H1 (cell line): Measurements from ENCODE around the gene PRKCA. TPM values are rescaled to one million over a fixed set of nuclear protein-coding genes. Genes with fewer than 3 reads are reported as not detected.

Source experiments
- CTCF ChIA-PET: fragments of 300-600 bp; sonication (Branson Sonifier 250); formaldehyde crosslinking; loops from one replicate; lab custom pipeline; 2021; ENCODE audit not compliant: partially characterized antibody; lab: Charles Lee
- POLR2A ChIA-PET: fragments of 300-600 bp; sonication (Branson Sonifier 250); formaldehyde crosslinking; loops from one replicate; lab custom pipeline; 2021; ENCODE audit warnings: inconsistent platforms; ENCODE audit not compliant: partially characterized antibody; lab: Charles Lee
- DNase-seq, 2 experiments: peaks; one replicate each; pipeline versions ENCODE4 v3.0.0 to v3.0.0-alpha.2; 2010 to 2022; ENCODE audit warnings: low spot score in 2 of 2, low read depth in 1 of 2, mixed read lengths in 1 of 2
- FAIRE-seq: peaks from 2 replicates; lab custom pipeline; 2011; peaks lifted over from hg19 to GRCh38; lab: Jason Lieb, UNC
- H2AFZ ChIP-seq: 2 replicates; pipeline ENCODE4 v1.8.1; 2012; ENCODE audit warnings: low read length, inconsistent platforms
- H2AK5ac ChIP-seq: 2 replicates; pipeline ENCODE4 v1.6.1; 2013; ENCODE audit warnings: low read depth, low read length
- H2BK120ac ChIP-seq: replicated peaks from 2 replicates; pipeline ENCODE3; 2013; ENCODE audit warnings: low read depth, low read length, inconsistent platforms
- H2BK12ac ChIP-seq: 2 replicates; pipeline ENCODE4 v1.6.1; 2013; ENCODE audit warnings: low read depth, low read length
- H2BK15ac ChIP-seq: 2 replicates; pipeline ENCODE4 v1.6.1; 2013; ENCODE audit warnings: low read length
- H2BK20ac ChIP-seq: 2 replicates; pipeline ENCODE4 v1.6.1; 2013; ENCODE audit warnings: low read length
- H2BK5ac ChIP-seq: 2 replicates; pipeline ENCODE4 v1.6.1; 2013; ENCODE audit warnings: low read depth, low read length
- H3K14ac ChIP-seq: 2 replicates; pipeline ENCODE4 v1.6.1; 2013; ENCODE audit warnings: inconsistent platforms; ENCODE audit not compliant: insufficient read length
- H3K18ac ChIP-seq: 2 replicates; pipeline ENCODE4 v1.6.1; 2013; ENCODE audit warnings: low read length; ENCODE audit errors: extremely low read depth
- H3K23ac ChIP-seq: 2 replicates; pipeline ENCODE4 v1.6.1; 2013; ENCODE audit warnings: inconsistent platforms; ENCODE audit not compliant: insufficient read length
- H3K23me2 ChIP-seq: 2 replicates; pipeline ENCODE4 v1.6.1; 2013; ENCODE audit warnings: low read depth, low read length
- H3K27ac ChIP-seq: 2 replicates; pipeline ENCODE4 v1.6.1; 2011; ENCODE audit warnings: low read depth, low read length, inconsistent platforms
- H3K27me3 ChIP-seq, 4 experiments: replicated peaks in 1 of 4; 1 replicate in 1 of 4; 2 replicates in 3 of 4; pipeline versions ENCODE4 v1.6.1 to v1.8.1; 2011 to 2013; ENCODE audit warnings: low read length in 3 of 4, mild to moderate bottlenecking in 3 of 4, inconsistent platforms in 2 of 4, mixed read lengths in 2 of 4, moderate library complexity in 1 of 4; ENCODE audit not compliant: control insufficient read depth in 3 of 4, insufficient read depth in 3 of 4; ENCODE audit errors: extremely low read depth in 1 of 4
- H3K36me3 ChIP-seq, 4 experiments: 2 replicates each; pipeline versions ENCODE4 v1.6.1 to v1.8.1; 2011 to 2013; ENCODE audit warnings: mild to moderate bottlenecking in 4 of 4, low read length in 3 of 4, moderate library complexity in 2 of 4, control low read depth in 1 of 4, inconsistent platforms in 1 of 4; ENCODE audit not compliant: insufficient read depth in 4 of 4, control insufficient read depth in 2 of 4
- H3K4ac ChIP-seq: replicated peaks from 2 replicates; pipeline ENCODE3; 2013; ENCODE audit warnings: low read length, low read depth, mixed read lengths, inconsistent platforms; ENCODE audit not compliant: insufficient read length
- H3K4me1 ChIP-seq, 4 experiments: replicated peaks in 1 of 4; 1 replicate in 1 of 4; 2 replicates in 3 of 4; pipeline versions ENCODE4 v1.6.1 to v1.8.1; 2011 to 2013; ENCODE audit warnings: low read length in 3 of 4, inconsistent platforms in 2 of 4, mixed read lengths in 1 of 4; ENCODE audit not compliant: insufficient read depth in 4 of 4, control insufficient read depth in 3 of 4
- H3K4me2 ChIP-seq, 2 experiments: 2 replicates each; pipeline versions ENCODE4 v1.6.1 to v1.8.1; 2011 to 2013; ENCODE audit warnings: low read depth in 2 of 2, low read length in 2 of 2, control low read depth in 1 of 2, inconsistent platforms in 1 of 2, mild to moderate bottlenecking in 1 of 2; ENCODE audit not compliant: insufficient read depth in 1 of 2
- H3K4me3 ChIP-seq, 4 experiments: fragments of 200-600, 300-600 bp in 1 of 4; sonication (generic), shearing (Covaris generic), sonication (Bioruptor Twin) in 1 of 4; 2 replicates each; pipeline versions ENCODE4 v1.5.1 to v1.8.1; 2011 to 2016; ENCODE audit warnings: low read length in 4 of 4, low read depth in 3 of 4, control low read depth in 2 of 4, inconsistent platforms in 2 of 4, mild to moderate bottlenecking in 2 of 4, mixed read lengths in 1 of 4, moderate library complexity in 1 of 4; ENCODE audit not compliant: insufficient read depth in 2 of 4; ENCODE audit errors: extremely low read depth in 1 of 4
- H3K56ac ChIP-seq: replicated peaks from 2 replicates; pipeline ENCODE3; 2013; ENCODE audit warnings: low read depth, mild to moderate bottlenecking, mixed read lengths, low read length, inconsistent platforms; ENCODE audit not compliant: insufficient read length
- H3K79me1 ChIP-seq: 2 replicates; pipeline ENCODE4 v1.6.1; 2013; ENCODE audit warnings: low read depth, low read length, control low read depth
- H3K79me2 ChIP-seq, 2 experiments: 2 replicates each; pipeline versions ENCODE4 v1.6.1 to v1.8.1; 2012 to 2013; ENCODE audit warnings: low read length in 2 of 2, mild to moderate bottlenecking in 2 of 2, inconsistent platforms in 1 of 2; ENCODE audit not compliant: insufficient read depth in 2 of 2, control insufficient read depth in 1 of 2
- H3K9ac ChIP-seq, 4 experiments: replicated peaks in 1 of 4; 1 replicate in 1 of 4; 2 replicates in 3 of 4; pipeline versions ENCODE4 v1.6.1 to v1.8.1; 2011 to 2013; ENCODE audit warnings: low read depth in 3 of 4, low read length in 3 of 4, control low read depth in 2 of 4, mild to moderate bottlenecking in 2 of 4, moderate library complexity in 2 of 4, inconsistent platforms in 1 of 4; ENCODE audit errors: extremely low read depth in 1 of 4
- H3K9me3 ChIP-seq, 2 experiments: 2 replicates each; pipeline versions ENCODE4 v1.6.1 to v1.8.1; 2012 to 2013; ENCODE audit warnings: mild to moderate bottlenecking in 2 of 2, moderate library complexity in 2 of 2, control low read depth in 1 of 2, inconsistent platforms in 1 of 2, low read depth in 1 of 2, low read length in 1 of 2, mixed read lengths in 1 of 2; ENCODE audit not compliant: insufficient read depth in 2 of 2
- H4K20me1 ChIP-seq, 2 experiments: replicated peaks in 1 of 2; 2 replicates each; pipeline versions ENCODE3 to v1.8.1; 2011 to 2013; ENCODE audit warnings: inconsistent platforms in 2 of 2, low read length in 2 of 2, mild to moderate bottlenecking in 1 of 2; ENCODE audit not compliant: insufficient read depth in 2 of 2, control insufficient read depth in 1 of 2
- H4K5ac ChIP-seq: 2 replicates; pipeline ENCODE4 v1.6.1; 2013; ENCODE audit warnings: low read length, low read depth, mixed read lengths, inconsistent platforms; ENCODE audit not compliant: insufficient read length
- H4K8ac ChIP-seq: 2 replicates; pipeline ENCODE4 v1.8.0; 2013; ENCODE audit warnings: mild to moderate bottlenecking, moderate library complexity, low read length, inconsistent platforms; ENCODE audit not compliant: insufficient read depth; ENCODE audit errors: extremely low read depth
- H4K91ac ChIP-seq: replicated peaks from 2 replicates; pipeline ENCODE3; 2013; ENCODE audit warnings: low read length, mixed read lengths, inconsistent platforms; ENCODE audit not compliant: insufficient read length
- BCL11A ChIP-seq, 2 experiments: IDR thresholded peaks; one replicate each; pipeline ENCODE4 v1.6.1; 2011; ENCODE audit warnings: low read depth in 2 of 2, low read length in 2 of 2, mild to moderate bottlenecking in 2 of 2
- CBX5 ChIP-seq: fragments of 300-800, 300-1000 bp; sonication (generic); IDR thresholded peaks from 2 replicates; pipeline ENCODE4 v1.7.1; 2016; ENCODE audit warnings: antibody characterized with exemption, low read length, low read depth
- CEBPB ChIP-seq: IDR thresholded peaks from 2 replicates; pipeline ENCODE4 v1.6.1; 2012; ENCODE audit warnings: low read depth, low read length
- GABPA ChIP-seq: IDR thresholded peaks from 2 replicates; pipeline ENCODE4 v1.6.1; 2011; ENCODE audit warnings: mild to moderate bottlenecking, low read length, moderate library complexity, borderline replicate concordance; ENCODE audit not compliant: insufficient read depth
- JUN ChIP-seq: IDR thresholded peaks from 2 replicates; pipeline ENCODE4 v1.6.1; 2011; ENCODE audit warnings: low read depth, mild to moderate bottlenecking, improper control_type of control experiment, low read length
- KDM1A ChIP-seq: fragments of 200-600, 300-600 bp; sonication (generic); IDR thresholded peaks from 2 replicates; pipeline ENCODE4 v1.7.1; 2016; ENCODE audit warnings: mild to moderate bottlenecking, low read length, borderline replicate concordance
- RNF2 ChIP-seq: fragments of 200-900, 300-1000 bp; sonication (generic); IDR thresholded peaks from 2 replicates; pipeline ENCODE4 v1.7.1; 2016; ENCODE audit warnings: borderline replicate concordance, low read depth, mild to moderate bottlenecking, antibody characterized with exemption, low read length; ENCODE audit not compliant: poor library complexity, severe bottlenecking; ENCODE audit errors: missing control alignments
- TAF7 ChIP-seq: optimal IDR thresholded peaks from 2 replicates; pipeline ENCODE3; 2011; ENCODE audit warnings: low read depth, mild to moderate bottlenecking, inconsistent platforms, low read length, moderate library complexity, borderline replicate concordance
- WGBS, 2 experiments: shearing (Covaris generic) in 1 of 2; methylation state at CpG; one replicate each; pipeline versions ENCODE4 v1.1.6 to v1.1.7; 2013 to 2015; ENCODE audit warnings: low lambda C conversion rate in 2 of 2, mixed read lengths in 2 of 2, inconsistent platforms in 1 of 2, low coverage in 1 of 2, missing lambda C conversion rate in 1 of 2; ENCODE audit not compliant: insufficient replicate concordance in 2 of 2, insufficient coverage in 1 of 2, insufficient read length in 1 of 2; ENCODE audit errors: extremely low coverage in 1 of 2, missing lambda C conversion rate in 1 of 2; 5-methylcytosine and 5-hydroxymethylcytosine counted together
- polyA plus RNA-seq, 7 experiments: library from polyadenylated mRNA; depleted of rRNA in 3 of 7; stranded (reverse) in 5 of 7; unstranded in 2 of 7; fragments of >200 nt in 5 of 7; fragments of 200-250 nt in 2 of 7; gene quantifications; 1 replicate in 5 of 7; 2 replicates in 1 of 7; 4 replicates in 1 of 7; pipeline versions ENCODE4 v1.2.1 to v1.2.3, GENCODE V29; 2011 to 2013; ENCODE audit warnings: missing spikeins in 2 of 7, mixed read lengths in 2 of 7
- total RNA-seq: library from RNA; stranded (reverse); fragmentation: NEBNext Ultra II Directional; extraction: Animal tissue kit (Norgen Biotek cat#: 25700); gene quantifications from 2 replicates; pipeline ENCODE4 v1.2.1, GENCODE V29; 2021

PRKCA gene
- total and polyA plus RNA-seq, 2 of the 8 experiments (the other 6 are each of a cell fraction or from before 2014, with no cell fraction given), result 5.8 to 17.8 TPM

DNA sequence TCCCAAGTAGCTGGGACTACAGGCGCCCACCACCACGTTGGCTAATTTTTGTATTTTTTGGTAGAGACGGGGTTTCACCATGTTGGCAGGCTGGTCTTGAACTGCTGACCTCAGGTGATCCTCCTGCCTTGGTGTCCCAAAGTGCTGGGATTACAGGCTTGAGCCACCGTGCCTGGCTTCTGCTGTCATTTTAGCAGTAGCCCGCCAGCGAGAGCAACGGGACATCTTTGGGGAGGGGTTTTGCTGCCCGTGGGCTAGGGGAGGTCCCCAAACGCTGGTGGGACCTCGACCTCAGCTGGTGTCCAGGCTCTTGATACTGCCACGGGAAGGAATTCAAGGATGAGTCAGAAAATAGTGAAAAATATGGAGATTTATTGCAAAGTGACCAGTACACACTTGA is 424.4 kb downstream of the PRKCA start:
- Histone ChIP-seq H2BK12ac (0 out of 2 replicates have a peak overlapping the region, but pooled peaks have one; percentile 39), H3K4ac (no peak overlapping the region), H4K91ac (no peak overlapping the region)
- TF ChIP-seq BCL11A (IDR thresholded peaks at IDR 0.05; ENCODE audit: low read depth in 2 of 2, low read length in 2 of 2), result no peak
- TF ChIP-seq GABPA, result no peak
- TF ChIP-seq TAF7, result no peak
- no peak for TF ChIP-seq CEBPB
- no peak for TF ChIP-seq KDM1A
- TF ChIP-seq JUN, result no peak
- TF ChIP-seq RNF2, result no peak
- no peak for TF ChIP-seq CBX5
- TF ChIP-seq, all 59 proteins: peak for 0
- Histone ChIP-seq H3K18ac (no peak overlapping the region), H2AFZ (no peak overlapping the region), H3K9ac (no peak overlapping the region), H3K36me3 (no peaks in the 10 kb centered on the region), H3K56ac (no peak overlapping the region), H2BK20ac (no peak overlapping the region), H3K79me1 (no peaks in the 10 kb centered on the region), H3K79me2 (no peaks in the 10 kb centered on the region), H3K14ac (no peak overlapping the region), H4K20me1 (no peaks in the 10 kb centered on the region), H3K27ac (no peak overlapping the region), H3K27me3 (no peaks in the 10 kb centered on the region), H4K5ac (no peak overlapping the region), H3K4me3 (no peak overlapping the region), H4K8ac (no peak overlapping the region), H3K4me2 (no peak overlapping the region), H3K4me1 (peaks cover 10 to 30% (median 22%) of the 10 kb centered on the region in 4 experiments), H2BK5ac (no peak overlapping the region), H3K23me2 (no peaks in the 10 kb centered on the region), H3K9me3 (no peaks in the 10 kb centered on the region), H2BK15ac (no peak overlapping the region), H2BK120ac (no peak overlapping the region), H2AK5ac (no peak overlapping the region), H3K23ac (no peak overlapping the region)
- DNase-seq, result no peak
- WGBS, 2 experiments, result 91% methylated on average over 11 of the region's 11 CpGs; no CpG with 5 or more reads in 1 of the 2 experiments
- POLR2A ChIA-PET, result no interaction called here
- FAIRE-seq, result no peak
- CTCF ChIA-PET, result interaction anchor here (1.0 to 6.2 kb wide), 21 partner anchors 8 to 327 kb away, joined by 3 to 59 read pairs (median 6); no protein-coding TSS in a partner anchor
